NCI-H2029 treated with DMSO at 0.1 percent for 48 hours (cell line): ENCODE measurements around the gene RUNX3.

Experiments used
- DNase-seq: peaks from one replicate; lab custom pipeline; 2025; lab: John Stamatoyannopoulos, UW

The RUNX3 gene

GRCh38 chr1:24861821-24862727, 68.0 kb downstream of the RUNX3 start:
- no peak for DNase-seq

GRCh38 chr1:24860841-24861240, 69.2 kb downstream of the RUNX3 start:
- no peak for DNase-seq

GRCh38 chr1:24859063-24860010, 70.7 kb downstream of the RUNX3 start:
- DNase-seq, result no peak

- DNase-seq, result no peak
Measured at GRCh38 chr1:24858277-24858676, 71.8 kb downstream of the RUNX3 start.

- no peak for DNase-seq
Measured at GRCh38 chr1:24857507-24858133, 72.5 kb downstream of the RUNX3 start.

GRCh38 chr1:24856787-24857506, 73.1 kb downstream of the RUNX3 start:
- DNase-seq, result no peak

GRCh38 chr1:24855474-24855873, 74.6 kb downstream of the RUNX3 start:
- DNase-seq, result no peak

GRCh38 chr1:24853649-24854048, 76.4 kb downstream of the RUNX3 start:
- no peak for DNase-seq

GRCh38 chr1:24850328-24850920, 79.7 kb downstream of the RUNX3 start:
- DNase-seq, result no peak

GRCh38 chr1:24849672-24850295, 80.3 kb downstream of the RUNX3 start:
- DNase-seq, result no peak
